Hematopoietic multipotent progenitor cell treated with erythropoietin and hydrocortisone succinate and interleukin-3 and kit ligand, for 4 days (in vitro differentiated cells): ENCODE data around the gene GPANK1.

Experiments used
- DNase-seq: peaks from one replicate; pipeline ENCODE4 v3.0.0-alpha.2; 2015

The GPANK1 gene

DNA sequence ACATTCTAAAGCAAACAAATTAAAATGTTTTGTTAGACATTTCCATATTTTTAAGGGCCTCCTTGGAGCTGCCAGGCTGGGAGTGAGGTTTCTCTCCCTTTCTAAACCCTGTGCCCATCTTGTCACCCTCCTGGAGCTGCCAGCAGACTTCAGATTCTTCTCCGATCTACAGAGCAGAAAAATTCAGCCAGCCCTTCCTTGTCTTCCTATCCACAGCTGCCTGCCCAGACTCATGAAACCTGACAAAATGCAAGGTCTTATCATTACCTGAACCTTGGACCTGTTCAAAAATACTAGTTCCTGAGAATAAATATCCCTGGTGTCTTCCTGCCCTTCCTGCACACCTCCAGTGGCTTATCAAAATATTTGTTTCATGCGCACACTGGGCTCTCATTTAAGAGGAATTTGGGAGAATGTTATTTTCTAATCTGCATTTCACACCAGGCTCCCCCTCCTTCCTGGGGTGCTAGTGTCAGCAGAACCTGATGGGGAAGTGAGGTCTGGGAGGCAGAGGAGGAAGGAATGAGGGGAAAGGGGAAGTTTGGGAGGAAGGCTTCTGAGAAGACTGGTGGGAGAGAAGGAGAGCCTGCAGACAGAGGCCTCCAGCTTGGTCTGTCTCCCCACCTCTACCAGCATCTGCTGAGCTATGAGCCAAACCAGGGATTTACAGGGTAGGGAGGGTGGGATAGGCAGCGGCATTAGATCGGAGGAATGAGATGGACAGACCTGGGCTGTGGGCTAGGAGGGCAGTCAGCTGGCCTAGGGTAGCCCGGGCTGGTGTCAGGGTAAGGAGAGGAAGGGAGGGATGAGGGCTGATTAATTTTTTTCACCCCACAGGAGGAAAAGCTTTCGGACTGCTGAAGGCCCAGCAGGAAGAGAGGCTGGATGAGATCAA lies 49.9 kb downstream of the GPANK1 start, which contains the start of gene AIF1:
TSS of gene AIF1 (plus strand) at position 551 of the 895 bp plus-strand sequence. CDS start at position 647, 96 bp downstream.
- peak; percentile 60 for DNase-seq

DNA sequence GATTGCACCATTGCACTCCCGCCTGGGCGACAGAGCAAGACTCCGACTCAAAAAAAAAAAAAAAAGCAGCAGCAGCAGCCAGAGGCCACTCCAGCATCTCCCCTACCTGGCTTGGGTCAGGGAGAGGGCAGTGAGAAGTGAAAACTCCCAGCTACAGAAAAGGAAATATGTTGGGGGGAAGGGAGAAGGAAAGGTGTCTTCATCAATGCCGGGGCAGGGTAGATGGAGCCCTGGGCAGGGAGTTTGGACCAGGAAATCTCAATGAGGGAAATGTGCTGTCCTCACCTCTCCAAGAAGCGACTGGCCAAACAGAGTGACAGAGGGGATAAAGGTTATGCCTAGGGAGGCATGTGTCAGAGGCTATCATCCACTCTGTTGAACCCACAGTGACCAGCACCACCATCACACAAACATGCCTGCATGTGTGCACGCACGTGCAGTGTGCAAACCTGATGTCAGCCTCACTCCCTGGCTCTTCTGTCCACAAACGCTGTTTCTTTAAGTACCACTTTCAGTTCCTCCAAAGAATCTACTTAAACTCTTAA lies 50.6 kb downstream of the GPANK1 start:
- DNase-seq: no peak
